H1 (cell line): ENCODE measurements around the gene ACTC1.

Source experiments
- CTCF ChIP-seq, 3 experiments: IDR thresholded peaks; 1 replicate in 2 of 3; 2 replicates in 1 of 3; pipeline versions ENCODE4 v1.5.1 to v1.6.1; 2011; ENCODE audit warnings: low read length in 3 of 3, mild to moderate bottlenecking in 3 of 3, inconsistent platforms in 2 of 3, low read depth in 1 of 3, moderate library complexity in 1 of 3; ENCODE audit not compliant: insufficient read depth in 1 of 3; ENCODE audit errors: control extremely low read depth in 1 of 3
- GABPA ChIP-seq: IDR thresholded peaks from 2 replicates; pipeline ENCODE4 v1.6.1; 2011; ENCODE audit warnings: mild to moderate bottlenecking, low read length, moderate library complexity, borderline replicate concordance; ENCODE audit not compliant: insufficient read depth

GRCh38 chr15:34759992-34760391 is 35.4 kb downstream of the ACTC1 start:
- TF ChIP-seq GABPA (no peak), CTCF (IDR thresholded peaks at IDR 0.05; ENCODE audit: control extremely low read depth in 1 of 3, insufficient read depth in 1 of 3, low read depth in 1 of 3, low read length in 3 of 3) (no peak)
